Astrocyte of the spinal cord (primary cell): ENCODE results near the gene LRRC14B.

Source experiments
- DNase-seq: peaks from one replicate; pipeline ENCODE4 v3.0.0; 2011; ENCODE audit warnings: low read depth, low spot score
- H3K4me3 ChIP-seq: 2 replicates; pipeline ENCODE4 v1.5.1; 2011; ENCODE audit warnings: low read depth, mild to moderate bottlenecking, low read length, moderate library complexity
- CTCF ChIP-seq: IDR thresholded peaks from 2 replicates; pipeline ENCODE4 v1.5.1; 2012; ENCODE audit warnings: low read depth, mild to moderate bottlenecking, low read length, inconsistent platforms
- in situ Hi-C: cut with HindIII; loops from 2 replicates; pipeline ENCODE4 v1.10.0; 2017; ENCODE audit warnings: low sequenced_read_pairs

LRRC14B gene

GRCh38 chr5:190366-191035 lies 794 bp upstream of the LRRC14B start:
- no peak overlapping the region for H3K4me3 ChIP-seq
- in situ Hi-C loops: no loop called here
- no peak for DNase-seq
- no peak for TF ChIP-seq CTCF

DNA sequence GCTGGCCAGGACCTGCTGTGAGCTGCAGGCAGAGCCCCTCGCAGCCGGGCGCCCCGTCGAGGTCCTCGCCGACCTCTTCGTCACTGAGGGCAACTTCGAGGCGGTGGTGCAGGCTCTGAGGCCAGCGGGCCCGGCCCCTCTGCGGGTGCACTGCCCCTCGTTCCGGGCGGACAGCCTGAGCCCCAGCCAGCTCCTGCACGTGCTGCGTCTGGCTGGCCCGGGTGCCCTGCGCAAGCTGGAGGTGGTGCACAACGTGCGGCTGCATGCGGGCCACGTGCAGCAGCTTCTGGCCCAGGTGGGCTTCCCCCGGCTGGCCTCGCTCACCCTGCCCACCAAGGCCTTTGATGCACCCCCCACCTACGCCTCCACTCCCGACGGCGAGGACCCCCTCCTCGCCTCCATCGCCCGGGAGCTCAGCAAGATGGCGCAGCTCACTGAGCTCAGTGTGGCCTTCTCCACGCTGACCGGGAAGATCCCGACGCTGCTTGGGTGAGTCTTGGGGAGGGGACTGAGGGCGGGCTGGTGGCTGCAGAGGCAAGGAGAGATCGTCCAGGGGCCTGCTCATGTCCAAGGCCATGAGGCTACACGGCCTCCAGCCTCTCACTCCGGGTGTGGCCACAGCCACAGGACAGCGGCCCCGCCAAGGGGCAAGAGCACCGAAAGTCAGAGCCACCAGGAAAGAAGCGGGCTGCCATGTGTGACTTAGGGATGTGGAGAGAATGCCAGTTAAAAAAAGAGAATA lies 825 bp downstream of the LRRC14B start:
- DNase-seq: no peak
- in situ Hi-C loops: no loop called here
- no peak overlapping the region for H3K4me3 ChIP-seq
- no peak for TF ChIP-seq CTCF

DNA sequence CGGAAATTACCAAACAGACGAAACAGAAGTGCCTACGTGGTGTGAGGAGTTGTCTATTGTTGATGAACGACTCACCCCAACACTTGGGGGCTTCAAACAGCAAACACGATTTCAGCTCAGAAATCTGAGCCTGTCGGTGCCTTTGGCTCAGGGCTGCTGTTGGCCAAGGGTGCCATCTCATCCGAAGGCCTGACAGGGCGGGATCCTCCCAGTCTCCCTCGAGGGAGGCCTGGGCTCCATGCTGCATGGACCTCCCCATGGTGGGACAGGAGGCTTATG lies 1.3 kb downstream of the LRRC14B start:
- no peak for TF ChIP-seq CTCF
- no peak overlapping the region for H3K4me3 ChIP-seq
- DNase-seq: no peak
- in situ Hi-C loops: no loop called here

GRCh38 chr5:192970-193831 lies 1.9 kb downstream of the LRRC14B start:
- no peak for DNase-seq
- TF ChIP-seq CTCF: no peak
- in situ Hi-C loops: no loop called here
- H3K4me3 ChIP-seq: no peak overlapping the region

GRCh38 chr5:194102-194501 lies 2.8 kb downstream of the LRRC14B start:
- TF ChIP-seq CTCF: no peak
- no peak for DNase-seq
- in situ Hi-C loops: no loop called here

GRCh38 chr5:194603-195209 lies 3.4 kb downstream of the LRRC14B start:
- no peak overlapping the region for H3K4me3 ChIP-seq
- TF ChIP-seq CTCF: no peak
- no peak for DNase-seq
- in situ Hi-C loops: no loop called here

More at GRCh38 chr5:194102-194501, 2.8 kb downstream of the LRRC14B start:
- no peak overlapping the region for H3K4me3 ChIP-seq
